Measurements from ENCODE around the gene TSPAN31. TPM values are rescaled to one million over a fixed set of nuclear protein-coding genes. Genes with fewer than 3 reads are reported as not detected.

Gene TSPAN31
- total and polyA plus RNA-seq, 2 of the 8 experiments (the other 6 are each of a cell fraction or from before 2014, with no cell fraction given), result 15.8 to 31.4 TPM

- no peak overlapping the region for H3K56ac ChIP-seq (replicated peaks; ENCODE audit: insufficient read length, low read depth, low read length)
- H2BK20ac ChIP-seq (ENCODE audit: low read length), result no peak overlapping the region
- peaks cover 2% of the 10 kb centered on the region; the same call in 1 of the 2 replicates for H3K23me2 ChIP-seq (ENCODE audit: low read depth, low read length)
- no peaks in the 10 kb centered on the region for H3K79me1 ChIP-seq (ENCODE audit: low read depth, low read length)
- no peak overlapping the region for H4K91ac ChIP-seq (replicated peaks; ENCODE audit: insufficient read length, low read length)
- no peak for FAIRE-seq
- no peak overlapping the region for H2BK15ac ChIP-seq (ENCODE audit: low read length)
- H3K14ac ChIP-seq (ENCODE audit: insufficient read length), result no peak overlapping the region
- no peak overlapping the region for H3K4ac ChIP-seq (replicated peaks; ENCODE audit: insufficient read length, low read depth, low read length)
- 91% methylated on average over 3 of the region's 3 CpGs; no CpG with 5 or more reads in 1 of the 2 experiments for WGBS, 2 experiments (ENCODE audit: extremely low coverage in 1 of 2, insufficient coverage in 1 of 2, insufficient read length in 1 of 2, insufficient replicate concordance in 2 of 2, low coverage in 1 of 2, low lambda C conversion rate in 2 of 2, missing lambda C conversion rate in 1 of 2)
- ChIA-PET CTCF (ENCODE audit: partially characterized antibody) (interaction anchor here (0.7 to 4.7 kb wide), 12 partner anchors 11 to 124 kb away, joined by 3 to 28 read pairs (median 4); partner anchors contain the start of gene CYP27B1), POLR2A (ENCODE audit: partially characterized antibody) (interaction anchor here (1.2 to 2.6 kb wide), 3 partner anchors 9 to 34 kb away, joined by 6 to 19 read pairs (median 7); partner anchors contain the start of genes CYP27B1, EEF1AKMT3 and METTL1)
- no peak overlapping the region for H3K18ac ChIP-seq (ENCODE audit: extremely low read depth, low read length)
- no peak overlapping the region for H4K8ac ChIP-seq (ENCODE audit: extremely low read depth, insufficient read depth, low read length)
- H2AFZ ChIP-seq (ENCODE audit: low read length), result no peak overlapping the region
- no peak for DNase-seq (ENCODE audit: low read depth in 1 of 2, low spot score in 2 of 2)
- no peak overlapping the region for H3K27ac ChIP-seq (ENCODE audit: low read depth, low read length)
- no peak overlapping the region for H2BK12ac ChIP-seq (ENCODE audit: low read depth, low read length)
- H3K4me1 ChIP-seq (replicated peaks in 1 of 4; ENCODE audit: control insufficient read depth in 3 of 4, insufficient read depth in 4 of 4, low read length in 3 of 4), result no peaks in the 10 kb centered on the region
- H2BK120ac ChIP-seq (replicated peaks; ENCODE audit: low read depth, low read length), result no peak overlapping the region
- no peaks in the 10 kb centered on the region for H4K20me1 ChIP-seq (replicated peaks in 1 of 2; ENCODE audit: control insufficient read depth in 1 of 2, insufficient read depth in 2 of 2, low read length in 2 of 2)
- no peak overlapping the region for H2AK5ac ChIP-seq (ENCODE audit: low read depth, low read length)
- no peak overlapping the region for H3K4me2 ChIP-seq (ENCODE audit: insufficient read depth in 1 of 2, low read depth in 2 of 2, low read length in 2 of 2)
- no peak overlapping the region for H3K9ac ChIP-seq (replicated peaks in 1 of 4; ENCODE audit: extremely low read depth in 1 of 4, low read depth in 3 of 4, low read length in 3 of 4)
- H3K27me3 ChIP-seq (replicated peaks in 1 of 4; ENCODE audit: control insufficient read depth in 3 of 4, extremely low read depth in 1 of 4, insufficient read depth in 3 of 4, low read length in 3 of 4), result no peaks in the 10 kb centered on the region
- H3K36me3 ChIP-seq (ENCODE audit: control insufficient read depth in 2 of 4, insufficient read depth in 4 of 4, low read length in 3 of 4), result peaks cover 0 to 14% (median 6%) of the 10 kb centered on the region in 4 experiments; a peak in 5 of 8 replicates
- no peak overlapping the region for H2BK5ac ChIP-seq (ENCODE audit: low read depth, low read length)
- no peak overlapping the region for H3K4me3 ChIP-seq (ENCODE audit: extremely low read depth in 1 of 4, insufficient read depth in 2 of 4, low read depth in 3 of 4, low read length in 4 of 4)
- no peak overlapping the region for H3K23ac ChIP-seq (ENCODE audit: insufficient read length)
- no peak overlapping the region for H4K5ac ChIP-seq (ENCODE audit: insufficient read length, low read depth, low read length)
- H3K79me2 ChIP-seq (ENCODE audit: control insufficient read depth in 1 of 2, insufficient read depth in 2 of 2, low read length in 2 of 2), result peaks cover 0 to 16% of the 10 kb centered on the region in 2 experiments; a peak in 2 of 4 replicates
- H3K9me3 ChIP-seq (ENCODE audit: insufficient read depth in 2 of 2, low read depth in 1 of 2, low read length in 1 of 2), result no peaks in the 10 kb centered on the region
- TF ChIP-seq SP4 (IDR thresholded peaks at IDR 0.05; ENCODE audit: low read length), result no peak
- TF ChIP-seq ASH2L (IDR thresholded peaks at IDR 0.05; ENCODE audit: low read length), result no peak
- no peak for TF ChIP-seq PHF8 (conservative IDR thresholded peaks at IDR 0.05; ENCODE audit: low read depth, low read length)
- TF ChIP-seq CREB1 (IDR thresholded peaks at IDR 0.05), result no peak
- no peak for TF ChIP-seq CBX8 (IDR thresholded peaks at IDR 0.05; ENCODE audit: borderline replicate concordance, low read depth, low read length)
- no peak for TF ChIP-seq SP2 (IDR thresholded peaks at IDR 0.05; ENCODE audit: low read length)
- no peak for TF ChIP-seq USF2 (IDR thresholded peaks at IDR 0.05; ENCODE audit: low read length)
- TF ChIP-seq ATF3 (IDR thresholded peaks at IDR 0.05; ENCODE audit: insufficient read depth, low read depth, low read length), result no peak
- no peak for TF ChIP-seq FOSL1 (IDR thresholded peaks at IDR 0.05; ENCODE audit: insufficient read depth, low read depth, low read length)
- no peak for TF ChIP-seq ATF2 (IDR thresholded peaks at IDR 0.05; ENCODE audit: low read length)
- TF ChIP-seq SUZ12 (IDR thresholded peaks at IDR 0.05; ENCODE audit: low read length), result no peak
These were observed 36.4 kb downstream of the TSPAN31 start for GRCh38 chr12:57781244-57781643.

Measured in H1 (cell line).